Prostate gland (tissue), 2 donors: ENCODE measurements around the gene POMGNT2. TPM values are rescaled to one million over a fixed set of nuclear protein-coding genes. Genes with fewer than 3 reads are reported as not detected.

ENCODE experiments used
- DNase-seq: peaks from one replicate; pipeline ENCODE4 v3.0.0-alpha.2; 2019; ENCODE audit warnings: low spot score
- H3K27ac ChIP-seq, 2 donors: fragments of 200-600 bp; sonication (generic); 2 replicates each; pipeline ENCODE4 v1.5.1; 2017 to 2019
- H3K27me3 ChIP-seq: fragments of 200-600 bp; sonication (generic); replicated peaks from 2 replicates; pipeline ENCODE4 v1.5.1; 2019; ENCODE audit not compliant: insufficient read depth
- H3K36me3 ChIP-seq, 2 donors: fragments of 200-600 bp; sonication (generic); 1 replicate in 1 of 2; 2 replicates in 1 of 2; pipeline versions ENCODE4 v1.5.1 to v1.8.1; 2017 to 2019
- H3K4me1 ChIP-seq: fragments of 200-600 bp; sonication (generic); replicated peaks from 2 replicates; pipeline ENCODE4 v1.5.1; 2019
- H3K4me3 ChIP-seq, 2 donors: fragments of 200-600 bp; sonication (generic); 2 replicates each; pipeline ENCODE4 v1.5.1; 2017 to 2019
- H3K9me3 ChIP-seq: fragments of 200-600 bp; sonication (generic); 2 replicates; pipeline ENCODE4 v1.5.1; 2017
- CTCF ChIP-seq, 4 experiments: fragments of 200-600 bp in 2 of 4; fragments of 450-650 bp in 2 of 4; sonication (generic) in 2 of 4; IDR thresholded peaks; 1 replicate in 3 of 4; 2 replicates in 1 of 4; pipeline ENCODE4 v1.5.1; 2016 to 2019; ENCODE audit warnings: antibody characterized with exemption in 4 of 4, mild to moderate bottlenecking in 2 of 4, moderate library complexity in 2 of 4
- POLR2A ChIP-seq: fragments of 450-650 bp; IDR thresholded peaks from one replicate; pipeline ENCODE4 v1.6.1; 2016; ENCODE audit warnings: antibody characterized with exemption, mild to moderate bottlenecking
- POLR2AphosphoS5 ChIP-seq: sonication (generic); formaldehyde crosslinking; IDR thresholded peaks from one replicate; pipeline ENCODE4 v1.6.1; 2017; ENCODE audit warnings: antibody characterized with exemption
- WGBS: methylation state at CpG from one replicate; pipeline ENCODE4 v1.1.5; 2018; 5-methylcytosine and 5-hydroxymethylcytosine counted together
- intact Hi-C: fragments of 100-400 bp; cut with DNase I; formaldehyde crosslinking; loops from one replicate; pipeline ENCODE4 v1.14.2; 2022
- total RNA-seq, 2 donors: library from RNA; depleted of rRNA; stranded (reverse); fragments of >200 nt; gene quantifications; one replicate each; pipeline ENCODE4 v1.1.0, GENCODE V29; 2016

POMGNT2 gene
- total RNA-seq, 2 donors from 2014 or later: 20.7 to 46.5 TPM

DNA sequence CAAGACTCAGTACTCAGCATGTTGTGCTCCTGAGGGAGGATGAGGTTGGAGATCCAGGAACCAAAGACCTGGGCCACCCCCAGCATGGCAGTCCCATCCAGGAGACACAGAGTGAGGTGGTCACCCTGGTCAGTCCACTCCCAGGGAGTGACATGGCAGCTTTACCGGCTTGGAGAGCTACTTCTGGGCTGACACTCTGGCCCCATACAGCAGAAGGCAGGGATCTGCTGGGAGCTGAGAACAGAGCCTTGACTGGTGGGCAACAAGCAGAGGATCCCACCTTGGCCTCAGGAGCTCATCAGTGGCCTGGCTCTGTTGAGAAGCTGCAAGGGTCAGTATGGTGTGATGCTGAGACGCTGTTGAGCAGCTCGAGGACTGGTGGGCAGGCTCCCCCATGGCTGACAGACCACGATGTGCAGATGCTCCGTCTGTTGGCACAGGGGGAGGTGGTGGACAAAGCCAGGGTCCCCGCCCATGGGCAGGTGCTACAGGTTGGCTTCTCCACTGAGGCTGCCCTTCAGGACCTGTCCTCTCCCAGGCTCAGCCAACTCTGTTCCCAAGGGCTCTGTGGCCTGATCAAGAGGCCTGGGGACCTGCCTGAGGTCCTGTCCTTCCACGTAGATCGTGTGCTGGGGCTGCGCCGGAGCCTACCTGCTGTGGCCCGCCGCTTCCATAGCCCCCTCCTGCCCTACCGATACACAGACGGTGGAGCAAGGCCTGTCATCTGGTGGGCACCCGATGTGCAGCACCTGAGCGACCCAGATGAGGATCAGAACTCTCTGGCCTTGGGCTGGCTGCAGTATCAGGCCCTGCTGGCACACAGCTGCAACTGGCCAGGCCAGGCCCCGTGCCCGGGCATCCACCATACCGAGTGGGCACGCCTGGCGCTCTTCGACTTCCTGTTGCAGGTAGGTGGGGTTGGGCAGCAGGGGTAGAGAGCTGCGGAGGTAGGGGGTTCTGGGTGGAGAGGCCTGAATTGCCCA, 72.9 kb downstream of the POMGNT2 start:
- Histone ChIP-seq H3K27ac (no peak overlapping the region), H3K4me3 (no peak overlapping the region), H3K27me3 (no peaks in the 10 kb centered on the region), H3K9me3 (no peaks in the 10 kb centered on the region), H3K4me1 (no peaks in the 10 kb centered on the region), H3K36me3 (no peaks in the 10 kb centered on the region)
- DNase-seq: no peak
- TF ChIP-seq POLR2A: no peak
- TF ChIP-seq CTCF (IDR thresholded peaks at IDR 0.05): no peak
- TF ChIP-seq POLR2AphosphoS5: no peak
- WGBS: 94% methylated on average over 19 of the region's 23 CpGs
- intact Hi-C loops: no loop called here

DNA sequence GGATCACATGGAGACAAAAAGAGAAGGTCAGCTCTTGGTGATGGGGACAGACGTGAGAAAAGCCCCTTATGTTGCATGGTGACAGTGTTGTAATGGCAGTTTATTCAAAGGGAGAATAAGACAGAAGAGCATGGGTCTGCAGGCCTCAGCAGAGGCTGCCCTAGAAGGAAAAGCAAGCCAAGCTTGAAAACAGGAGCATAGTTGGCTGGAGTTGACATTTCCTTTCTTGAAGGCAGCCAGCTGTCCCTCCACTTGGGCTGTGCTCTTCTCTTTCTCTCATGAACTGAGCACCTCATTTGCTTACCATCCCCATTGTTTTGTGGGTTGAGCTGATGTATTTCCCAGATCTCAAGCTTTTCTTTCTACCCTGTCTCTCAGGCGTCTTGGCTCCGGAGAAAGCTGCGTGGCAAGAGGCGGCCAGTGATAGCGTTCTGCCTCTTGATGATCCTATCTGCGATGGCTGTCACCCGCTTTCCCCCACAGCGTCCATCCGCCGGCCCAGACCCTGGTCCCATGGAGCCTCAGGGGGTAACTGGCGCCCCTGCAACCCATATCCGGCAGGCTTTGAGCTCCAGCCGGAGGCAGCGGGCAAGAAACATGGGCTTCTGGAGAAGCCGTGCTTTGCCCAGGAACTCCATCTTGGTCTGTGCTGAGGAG, 73.9 kb downstream of the POMGNT2 start:
- DNase-seq: no peak
- intact Hi-C loops: no loop called here
- no peak for TF ChIP-seq CTCF (IDR thresholded peaks at IDR 0.05)
- no peak for TF ChIP-seq POLR2AphosphoS5
- no peak for TF ChIP-seq POLR2A
- no peak overlapping the region for H3K4me3 ChIP-seq
- H3K4me1 ChIP-seq: no peaks in the 10 kb centered on the region
- no peaks in the 10 kb centered on the region for H3K36me3 ChIP-seq
- H3K9me3 ChIP-seq: no peaks in the 10 kb centered on the region
- H3K27ac ChIP-seq: no peak overlapping the region
- no peaks in the 10 kb centered on the region for H3K27me3 ChIP-seq
- 97% methylated on average over 16 of the region's 16 CpGs for WGBS

GRCh38 chr3:43031485-43031884, 74.4 kb downstream of the POMGNT2 start:
- Histone ChIP-seq H3K27ac (no peak overlapping the region), H3K4me1 (no peaks in the 10 kb centered on the region), H3K27me3 (no peaks in the 10 kb centered on the region), H3K9me3 (no peaks in the 10 kb centered on the region), H3K36me3 (no peaks in the 10 kb centered on the region), H3K4me3 (no peak overlapping the region)
- WGBS: 46% methylated on average over 4 of the region's 4 CpGs
- no peak for DNase-seq
- intact Hi-C loops: no loop called here
- TF ChIP-seq POLR2A: no peak
- TF ChIP-seq POLR2AphosphoS5: no peak
- no peak for TF ChIP-seq CTCF (IDR thresholded peaks at IDR 0.05)

DNA sequence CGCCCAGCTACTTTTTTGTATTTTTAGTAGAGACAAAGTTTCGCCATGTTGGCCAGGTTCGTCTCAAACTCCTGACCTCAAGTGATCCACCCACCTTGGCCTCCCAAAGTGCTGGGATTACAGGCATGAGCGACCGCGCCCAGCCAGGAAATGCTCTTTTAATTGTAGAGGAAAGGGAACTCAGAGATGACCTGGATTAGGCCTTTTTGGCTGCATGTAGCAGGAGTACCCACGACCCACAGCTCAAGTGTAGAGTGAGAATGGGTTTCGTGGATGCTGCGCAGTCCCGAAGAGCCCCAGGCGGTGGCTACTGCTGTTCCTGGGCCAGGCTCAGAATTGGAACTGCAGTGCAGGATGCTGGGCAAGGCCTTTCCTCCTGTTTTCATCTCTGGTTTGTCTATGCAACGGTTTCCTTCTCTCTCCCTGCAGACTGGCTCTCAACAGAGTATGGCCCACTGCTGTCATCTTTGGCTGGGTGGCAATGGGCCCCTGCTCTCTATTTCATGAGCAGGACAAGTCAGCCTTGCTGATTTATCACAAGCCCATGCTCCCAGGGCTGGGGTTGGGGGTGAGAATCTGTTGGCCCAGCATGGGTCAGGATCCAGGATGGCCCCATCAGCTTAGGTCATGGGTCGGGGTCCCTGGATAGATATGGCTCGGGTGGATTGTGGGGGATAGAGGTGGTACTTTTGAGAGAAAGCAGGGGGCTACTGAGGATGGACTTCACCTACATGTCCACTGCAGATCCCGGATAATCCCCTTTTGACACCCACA, 75.5 kb downstream of the POMGNT2 start:
- DNase-seq: no peak
- H3K4me1 ChIP-seq: no peaks in the 10 kb centered on the region
- intact Hi-C loops: no loop called here

More for the DNA sequence above, 75.5 kb downstream of the POMGNT2 start:
- Histone ChIP-seq H3K9me3 (no peaks in the 10 kb centered on the region), H3K27me3 (no peaks in the 10 kb centered on the region), H3K27ac (no peak overlapping the region), H3K4me3 (no peak overlapping the region), H3K36me3 (no peaks in the 10 kb centered on the region)
- TF ChIP-seq CTCF (IDR thresholded peaks at IDR 0.05): no peak
- TF ChIP-seq POLR2AphosphoS5: no peak
- no peak for TF ChIP-seq POLR2A
- WGBS: 95% methylated on average over 15 of the region's 15 CpGs

Other genes with a start within 250 kb of the POMGNT2 start
- not detected for gene CYP8B1, start 230.2 kb downstream of the POMGNT2 start, total RNA-seq
- 10 to 100 TPM in 1 of 2 donors, 1 to 10 TPM in 1; 8.6 to 15.5 TPM for gene ZNF662, start 199.9 kb downstream of the POMGNT2 start, total RNA-seq
- 10 to 100 TPM in 1 of 2 donors, 1 to 10 TPM in 1; 4.7 to 17.5 TPM for gene GASK1A, start 126.8 kb downstream of the POMGNT2 start, total RNA-seq
- 10 to 100 TPM; 18.9 to 38.1 TPM for gene SNRK, start 180.5 kb upstream of the POMGNT2 start, total RNA-seq